ENCODE results near the gene CAPN14.

- TF ChIP-seq POLR2A (IDR thresholded peaks at IDR 0.05) (no peak), CTCF (IDR thresholded peaks at IDR 0.05) (no peak)
Measured at GRCh38 chr2:31190188-31190587, 27.1 kb downstream of the CAPN14 start.

All from adrenal gland (tissue), 5 donors.